Measurements from ENCODE around the gene PLAC8. TPM values are rescaled to one million over a fixed set of nuclear protein-coding genes. Genes with fewer than 3 reads are reported as not detected.
"Not testable (repeated sequence)": the region's sequence is repeated elsewhere in the genome, so short reads cannot be mapped to it uniquely, and the experiment has no call there.

PLAC8 gene
- 0.35 and 4.8 TPM in 2 replicates for total RNA-seq

- no peak for DNase-seq (ENCODE audit: low read depth)
Measured at GRCh38 chr4:83114576-83114975, at the start of gene PLAC8. Gene PLAC8, minus strand, starts transcription at chr4:83114729. Its CDS starts 6,808 bp downstream, at chr4:83107921.

- no peak for DNase-seq (ENCODE audit: low read depth)
Measured at GRCh38 chr4:83153417-83153816, 38.9 kb upstream of the PLAC8 start.

GRCh38 chr4:83152746-83153145, 38.2 kb upstream of the PLAC8 start:
- no peak for DNase-seq (ENCODE audit: low read depth)

- no peak for DNase-seq (ENCODE audit: low read depth)
Measured at GRCh38 chr4:83151651-83152050, 37.1 kb upstream of the PLAC8 start.

GRCh38 chr4:83150653-83151330, 36.3 kb upstream of the PLAC8 start:
- DNase-seq (ENCODE audit: low read depth): peak; percentile 87

- DNase-seq (ENCODE audit: low read depth): peak; percentile 47
Measured at GRCh38 chr4:83149865-83150652, 35.5 kb upstream of the PLAC8 start.

- no peak for DNase-seq (ENCODE audit: low read depth)
Measured at GRCh38 chr4:83146841-83147240, 32.3 kb upstream of the PLAC8 start.

- not testable (repeated sequence) for DNase-seq (ENCODE audit: low read depth)
Measured at GRCh38 chr4:83145776-83146175, 31.2 kb upstream of the PLAC8 start.

- peak; percentile 98 for DNase-seq (ENCODE audit: low read depth)
Measured at GRCh38 chr4:83139514-83140156, 25.1 kb upstream of the PLAC8 start.

- no peak for DNase-seq (ENCODE audit: low read depth)
Measured at GRCh38 chr4:83138946-83139345, 24.4 kb upstream of the PLAC8 start.

GRCh38 chr4:83132065-83132464, 17.5 kb upstream of the PLAC8 start:
- peak; percentile 36 for DNase-seq (ENCODE audit: low read depth)

- DNase-seq (ENCODE audit: low read depth): no peak
Measured at GRCh38 chr4:83129264-83129663, 14.7 kb upstream of the PLAC8 start.

GRCh38 chr4:83128240-83128929, 13.9 kb upstream of the PLAC8 start:
- DNase-seq (ENCODE audit: low read depth): peak; percentile 79

- no peak for DNase-seq (ENCODE audit: low read depth)
Measured at GRCh38 chr4:83125738-83126141, 11.2 kb upstream of the PLAC8 start.

- DNase-seq (ENCODE audit: low read depth): no peak
Measured at GRCh38 chr4:83124111-83124780, 9.7 kb upstream of the PLAC8 start.

- no peak for DNase-seq (ENCODE audit: low read depth)
Measured at GRCh38 chr4:83121246-83121645, 6.7 kb upstream of the PLAC8 start.

GRCh38 chr4:83118869-83119268, 4.3 kb upstream of the PLAC8 start:
- peak; percentile 21 for DNase-seq (ENCODE audit: low read depth)

GRCh38 chr4:83115656-83116285, 1.2 kb upstream of the PLAC8 start:
- no peak for DNase-seq (ENCODE audit: low read depth)

- DNase-seq (ENCODE audit: low read depth): peak; percentile 73
Measured at GRCh38 chr4:83115000-83115399, 471 bp upstream of the PLAC8 start.

GRCh38 chr4:83113429-83113786, 1.1 kb downstream of the PLAC8 start:
- DNase-seq (ENCODE audit: low read depth): peak; percentile 23

Measured in renal cortical epithelial cell (primary cell).